AG04449 (cell line): ENCODE results near the gene TMEM181.
"Not testable (repeated sequence)": the region's sequence is repeated elsewhere in the genome, so short reads cannot be mapped to it uniquely, and the experiment has no call there.

Source experiments
- CTCF ChIA-PET: fragments of 350-600 bp; formaldehyde crosslinking; extraction: SDS; loops from one replicate; lab custom pipeline; 2021; ENCODE audit warnings: antibody characterized with exemption; lab: Yijun Ruan, JAX
- POLR2A ChIA-PET: fragments of 400-600, 350-600 bp; formaldehyde crosslinking; extraction: SDS; loops from one replicate; lab custom pipeline; 2020; ENCODE audit warnings: antibody characterized with exemption, inconsistent platforms; lab: Yijun Ruan, JAX
- DNase-seq: peaks from one replicate; pipeline ENCODE4 v3.0.0-alpha.2; 2010; ENCODE audit warnings: low read depth, low spot score
- H3K4me3 ChIP-seq: 2 replicates; pipeline ENCODE4 v1.5.1; 2011; ENCODE audit warnings: low read depth, mild to moderate bottlenecking, control low read depth, low read length
- TF ChIP-seq, protein P1 (sequence below): IDR thresholded peaks from one replicate; pipeline ENCODE4 v1.5.1; 2011; ENCODE audit warnings: mild to moderate bottlenecking, moderate library complexity, low read length, control low read depth, inconsistent platforms; ENCODE audit not compliant: insufficient read depth; ENCODE audit errors: missing control alignments

TMEM181 gene

GRCh38 chr6:158517038-158517437, 42.9 kb upstream of the TMEM181 start:
- TF ChIP-seq, protein P1, sequence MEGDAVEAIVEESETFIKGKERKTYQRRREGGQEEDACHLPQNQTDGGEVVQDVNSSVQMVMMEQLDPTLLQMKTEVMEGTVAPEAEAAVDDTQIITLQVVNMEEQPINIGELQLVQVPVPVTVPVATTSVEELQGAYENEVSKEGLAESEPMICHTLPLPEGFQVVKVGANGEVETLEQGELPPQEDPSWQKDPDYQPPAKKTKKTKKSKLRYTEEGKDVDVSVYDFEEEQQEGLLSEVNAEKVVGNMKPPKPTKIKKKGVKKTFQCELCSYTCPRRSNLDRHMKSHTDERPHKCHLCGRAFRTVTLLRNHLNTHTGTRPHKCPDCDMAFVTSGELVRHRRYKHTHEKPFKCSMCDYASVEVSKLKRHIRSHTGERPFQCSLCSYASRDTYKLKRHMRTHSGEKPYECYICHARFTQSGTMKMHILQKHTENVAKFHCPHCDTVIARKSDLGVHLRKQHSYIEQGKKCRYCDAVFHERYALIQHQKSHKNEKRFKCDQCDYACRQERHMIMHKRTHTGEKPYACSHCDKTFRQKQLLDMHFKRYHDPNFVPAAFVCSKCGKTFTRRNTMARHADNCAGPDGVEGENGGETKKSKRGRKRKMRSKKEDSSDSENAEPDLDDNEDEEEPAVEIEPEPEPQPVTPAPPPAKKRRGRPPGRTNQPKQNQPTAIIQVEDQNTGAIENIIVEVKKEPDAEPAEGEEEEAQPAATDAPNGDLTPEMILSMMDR: no peak
- POLR2A ChIA-PET: no interaction called here
- H3K4me3 ChIP-seq: no peak overlapping the region
- no peak for DNase-seq
- CTCF ChIA-PET: interaction anchor here (2.2 kb wide), 1 partner anchor 296 kb away, joined by 11 read pairs; no protein-coding TSS in a partner anchor

DNA sequence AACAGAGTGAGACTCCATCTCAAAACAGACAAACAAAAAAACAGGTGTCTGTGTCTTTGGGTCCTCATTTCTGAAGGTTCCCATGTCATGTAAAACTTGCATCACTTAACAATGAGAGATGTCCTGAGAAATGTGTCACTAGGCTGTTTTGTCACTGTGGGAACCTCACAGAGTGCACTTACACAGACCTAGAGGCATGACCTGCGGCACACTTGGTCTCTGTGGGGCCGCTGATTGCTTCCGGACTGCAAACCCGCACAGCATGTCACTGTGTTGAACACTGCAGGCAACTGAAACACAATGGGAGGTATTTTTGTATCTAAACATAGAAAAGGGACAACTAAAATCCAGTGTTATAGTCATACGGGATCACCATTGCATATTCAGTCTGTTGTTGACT, 42.3 kb upstream of the TMEM181 start:
- DNase-seq: no peak
- POLR2A ChIA-PET: no interaction called here
- TF ChIP-seq, protein P1: no peak
- CTCF ChIA-PET: interaction anchor here (2.2 kb wide), 1 partner anchor 297 kb away, joined by 11 read pairs; no protein-coding TSS in a partner anchor
- no peak overlapping the region for H3K4me3 ChIP-seq

GRCh38 chr6:158518191-158519127, 41.4 kb upstream of the TMEM181 start:
- TF ChIP-seq, protein P1: peak; percentile 73
- POLR2A ChIA-PET: no interaction called here

DNA sequence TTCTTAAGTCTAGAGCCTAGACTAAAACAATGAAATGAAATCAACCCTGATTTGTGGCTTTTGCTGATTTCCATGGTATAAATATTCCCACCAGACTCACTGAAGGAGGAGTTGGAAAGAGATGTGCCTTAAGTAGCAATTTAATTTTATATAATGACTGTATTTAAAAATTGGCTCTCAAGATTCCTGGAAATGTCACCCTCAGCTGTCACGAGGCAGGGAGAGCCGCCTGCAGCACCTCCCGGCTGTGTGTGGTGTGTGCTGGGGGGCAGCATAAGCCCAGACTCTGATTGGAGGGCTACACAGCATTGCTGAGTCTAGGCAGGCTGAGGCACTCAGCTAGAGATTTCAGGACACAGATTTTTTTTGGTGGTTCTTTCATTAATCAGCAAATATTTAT, 40.6 kb upstream of the TMEM181 start:
- DNase-seq: no peak
- POLR2A ChIA-PET: interaction anchor here (0.7 kb wide), 2 partner anchors 15 to 1783 kb away, joined by 3 read pairs; no protein-coding TSS in a partner anchor
- CTCF ChIA-PET: interaction anchor here (0.6 to 2.0 kb wide), 24 partner anchors 9 to 306 kb away, joined by 3 to 24 read pairs (median 4); no protein-coding TSS in a partner anchor
- H3K4me3 ChIP-seq: no peak overlapping the region
- TF ChIP-seq, protein P1: no peak

More at GRCh38 chr6:158518191-158519127, 41.4 kb upstream of the TMEM181 start:
- DNase-seq: no peak
- CTCF ChIA-PET: interaction anchor here (0.6 to 2.0 kb wide), 25 partner anchors 9 to 305 kb away, joined by 3 to 24 read pairs (median 3); no protein-coding TSS in a partner anchor
- peak overlapping the region; percentile 51 for H3K4me3 ChIP-seq

DNA sequence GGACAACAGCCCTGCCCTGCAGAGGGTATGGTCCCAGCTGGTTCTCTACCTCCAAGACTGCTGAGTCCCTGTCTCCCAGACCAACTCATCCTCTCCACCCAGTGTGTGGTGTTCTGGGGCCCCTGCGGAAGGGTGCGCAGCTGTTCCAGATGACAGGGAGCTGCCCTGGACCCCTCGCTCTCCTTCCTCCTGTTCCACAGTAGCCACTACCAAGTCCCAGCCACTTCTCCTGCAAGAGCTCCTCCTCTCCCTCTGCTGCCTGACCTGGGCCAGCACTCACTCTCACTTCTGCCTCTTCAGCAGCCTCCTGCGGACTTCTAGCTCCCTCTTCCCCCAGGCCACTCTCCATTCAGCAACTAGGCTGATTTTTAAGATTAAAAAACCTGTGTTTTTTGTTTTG, 40.1 kb upstream of the TMEM181 start:
- TF ChIP-seq, protein P1: no peak
- CTCF ChIA-PET: interaction anchor here (0.9 to 2.0 kb wide), 11 partner anchors 9 to 335 kb away, joined by 3 to 14 read pairs (median 6); no protein-coding TSS in a partner anchor
- DNase-seq: no peak
- H3K4me3 ChIP-seq: no peak overlapping the region
- POLR2A ChIA-PET: interaction anchor here (0.7 kb wide), 2 partner anchors 16 to 1783 kb away, joined by 3 read pairs; no protein-coding TSS in a partner anchor

DNA sequence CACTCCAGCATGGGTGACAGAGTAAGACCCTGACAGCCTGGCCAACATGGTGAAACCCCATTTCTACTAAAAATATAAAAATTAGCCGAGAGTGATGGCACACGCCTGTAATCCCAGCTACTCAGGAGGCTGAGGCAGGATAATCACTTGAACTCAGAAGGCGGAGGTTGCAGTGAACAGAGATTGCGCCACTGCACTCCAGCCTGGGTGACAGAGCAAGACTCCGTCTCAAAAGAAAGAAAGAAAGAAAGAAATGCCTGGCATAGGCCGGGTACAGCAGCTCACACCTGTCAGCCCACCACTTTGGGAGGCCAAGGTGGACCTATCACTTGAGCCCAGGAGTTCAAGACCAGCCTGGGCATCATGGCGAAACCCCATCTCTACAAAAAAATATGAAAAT, 38.9 kb upstream of the TMEM181 start:
- H3K4me3 ChIP-seq, POLR2A ChIA-PET, CTCF ChIA-PET: not testable (repeated sequence)

More for the DNA sequence above, 38.9 kb upstream of the TMEM181 start:
- DNase-seq: not testable (repeated sequence)
